Measurements from ENCODE around the gene PNMA8B. TPM values are rescaled to one million over a fixed set of nuclear protein-coding genes. Genes with fewer than 3 reads are reported as not detected.

The PNMA8B gene, protein sequence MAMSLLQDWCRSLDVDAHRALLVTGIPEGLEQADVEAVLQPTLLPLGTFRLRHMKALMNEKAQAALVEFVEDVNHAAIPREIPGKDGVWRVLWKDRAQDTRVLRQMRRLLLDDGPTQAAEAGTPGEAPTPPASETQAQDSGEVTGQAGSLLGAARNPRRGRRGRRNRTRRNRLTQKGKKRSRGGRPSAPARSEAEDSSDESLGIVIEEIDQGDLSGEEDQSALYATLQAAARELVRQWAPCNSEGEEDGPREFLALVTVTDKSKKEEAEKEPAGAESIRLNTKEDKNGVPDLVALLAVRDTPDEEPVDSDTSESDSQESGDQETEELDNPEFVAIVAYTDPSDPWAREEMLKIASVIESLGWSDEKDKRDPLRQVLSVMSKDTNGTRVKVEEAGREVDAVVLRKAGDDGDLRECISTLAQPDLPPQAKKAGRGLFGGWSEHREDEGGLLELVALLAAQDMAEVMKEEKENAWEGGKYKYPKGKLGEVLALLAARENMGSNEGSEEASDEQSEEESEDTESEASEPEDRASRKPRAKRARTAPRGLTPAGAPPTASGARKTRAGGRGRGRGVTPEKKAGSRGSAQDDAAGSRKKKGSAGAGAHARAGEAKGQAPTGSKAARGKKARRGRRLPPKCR
- 0.14 and 0.44 TPM in 2 replicates for total RNA-seq

GRCh38 chr19:46495786-46496099, at the start of gene PNMA8B:
Gene PNMA8B, minus strand, starts transcription at chr19:46495867. Its CDS starts 402 bp downstream, at chr19:46495465.

GRCh38 chr19:46471116-46471733, 24.4 kb downstream of the PNMA8B start, which contains the start of gene PNMA8A:
Gene PNMA8A, minus strand, starts transcription at chr19:46471563. Its CDS starts 528 bp downstream, at chr19:46471035.

Other genes with a start within 250 kb of the PNMA8B start
- gene HIF3A, start 198.8 kb downstream of the PNMA8B start, total RNA-seq = 3.7 and 5.5 TPM in 2 replicates
- gene PPP5C, start 148.8 kb downstream of the PNMA8B start, total RNA-seq = 58.2 and 107 TPM in 2 replicates
- 14.9 and 18.2 TPM in 2 replicates for gene CCDC8, start 82.3 kb downstream of the PNMA8B start, total RNA-seq
- gene PNMA8C, start 66.9 kb downstream of the PNMA8B start, total RNA-seq = under 0.01 TPM in 2 replicates
- 2.2 and 13.3 TPM in 2 replicates for gene PNMA8A, start 24.3 kb downstream of the PNMA8B start, total RNA-seq
- gene CALM3, start 105.5 kb upstream of the PNMA8B start, total RNA-seq = 99.1 and 184 TPM in 2 replicates
- 6.7 and 10.1 TPM in 2 replicates for gene PTGIR, start 129.2 kb upstream of the PNMA8B start, total RNA-seq
- gene GNG8, start 140.3 kb upstream of the PNMA8B start, total RNA-seq = not detected in 2 replicates
- gene DACT3, start 165.3 kb upstream of the PNMA8B start, total RNA-seq = 4.2 and 8.0 TPM in 2 replicates
- gene PRKD2, start 221.2 kb upstream of the PNMA8B start, total RNA-seq = 14.9 and 15.3 TPM in 2 replicates